Testis (tissue), 2 donors: ENCODE results near the gene CPN1.

Experiments
- POLR2A ChIP-seq: fragments of 450-650 bp; IDR thresholded peaks from one replicate; pipeline ENCODE4 v1.6.1; 2017; ENCODE audit warnings: antibody characterized with exemption, mild to moderate bottlenecking, moderate library complexity
- TF ChIP-seq, protein P1 (sequence below), 3 experiments: fragments of 450-650 bp in 2 of 3; fragments of 200-600 bp in 1 of 3; sonication (generic) in 1 of 3; IDR thresholded peaks; one replicate each; pipeline ENCODE4 v1.5.1; 2016 to 2019; ENCODE audit warnings: antibody characterized with exemption in 3 of 3, mild to moderate bottlenecking in 2 of 3, moderate library complexity in 1 of 3

DNA sequence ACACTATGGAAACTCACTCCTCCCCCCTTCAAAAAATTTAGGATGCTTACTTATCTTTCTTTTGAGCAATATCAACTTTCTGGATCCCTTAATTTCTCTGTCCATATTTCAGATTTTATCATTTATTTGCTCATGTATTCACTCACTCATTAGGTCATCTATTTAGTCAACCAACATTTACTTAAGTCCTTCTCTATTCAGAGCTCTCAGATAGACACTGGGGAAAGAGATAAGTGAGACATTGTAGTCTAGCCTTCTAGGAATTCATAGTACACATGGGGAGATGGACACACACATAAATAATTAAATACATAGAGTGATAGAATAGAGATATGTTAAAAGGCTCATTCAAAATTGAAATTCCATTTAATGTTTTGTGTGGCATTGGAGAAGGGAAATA is 9.2 kb downstream of the CPN1 start:
- TF ChIP-seq, protein P1, sequence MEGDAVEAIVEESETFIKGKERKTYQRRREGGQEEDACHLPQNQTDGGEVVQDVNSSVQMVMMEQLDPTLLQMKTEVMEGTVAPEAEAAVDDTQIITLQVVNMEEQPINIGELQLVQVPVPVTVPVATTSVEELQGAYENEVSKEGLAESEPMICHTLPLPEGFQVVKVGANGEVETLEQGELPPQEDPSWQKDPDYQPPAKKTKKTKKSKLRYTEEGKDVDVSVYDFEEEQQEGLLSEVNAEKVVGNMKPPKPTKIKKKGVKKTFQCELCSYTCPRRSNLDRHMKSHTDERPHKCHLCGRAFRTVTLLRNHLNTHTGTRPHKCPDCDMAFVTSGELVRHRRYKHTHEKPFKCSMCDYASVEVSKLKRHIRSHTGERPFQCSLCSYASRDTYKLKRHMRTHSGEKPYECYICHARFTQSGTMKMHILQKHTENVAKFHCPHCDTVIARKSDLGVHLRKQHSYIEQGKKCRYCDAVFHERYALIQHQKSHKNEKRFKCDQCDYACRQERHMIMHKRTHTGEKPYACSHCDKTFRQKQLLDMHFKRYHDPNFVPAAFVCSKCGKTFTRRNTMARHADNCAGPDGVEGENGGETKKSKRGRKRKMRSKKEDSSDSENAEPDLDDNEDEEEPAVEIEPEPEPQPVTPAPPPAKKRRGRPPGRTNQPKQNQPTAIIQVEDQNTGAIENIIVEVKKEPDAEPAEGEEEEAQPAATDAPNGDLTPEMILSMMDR (IDR thresholded peaks at IDR 0.05), result no peak
- no peak for TF ChIP-seq POLR2A
